ENCODE measurements around the gene C2CD4C.

C2CD4C gene

GRCh38 chr19:388691-389090, 20.3 kb downstream of the C2CD4C start:
- TF ChIP-seq REST (IDR thresholded peaks at IDR 0.05; ENCODE audit: insufficient read depth in 1 of 2, low read depth in 2 of 2, low read length in 2 of 2) (no peak), TAF1 (IDR thresholded peaks at IDR 0.05; ENCODE audit: borderline replicate concordance, insufficient read depth, low read length) (no peak), POLR2AphosphoS5 (IDR thresholded peaks at IDR 0.05; ENCODE audit: low read depth, low read length) (no peak), FOXP2 (optimal IDR thresholded peaks at IDR 0.05; ENCODE audit: borderline replicate concordance, extremely low read depth, extremely low read length, insufficient read depth) (no peak), SIN3A (IDR thresholded peaks at IDR 0.05; ENCODE audit: borderline replicate concordance, insufficient read depth, low read length) (no peak)

- TF ChIP-seq TAF1 (IDR thresholded peaks at IDR 0.05; ENCODE audit: borderline replicate concordance, insufficient read depth, low read length) (no peak), SIN3A (IDR thresholded peaks at IDR 0.05; ENCODE audit: borderline replicate concordance, insufficient read depth, low read length) (no peak), FOXP2 (optimal IDR thresholded peaks at IDR 0.05; ENCODE audit: borderline replicate concordance, extremely low read depth, extremely low read length, insufficient read depth) (no peak), REST (IDR thresholded peaks at IDR 0.05; ENCODE audit: insufficient read depth in 1 of 2, low read depth in 2 of 2, low read length in 2 of 2) (no peak), POLR2AphosphoS5 (IDR thresholded peaks at IDR 0.05; ENCODE audit: low read depth, low read length) (no peak)
Observed at GRCh38 chr19:387777-388176, 21.2 kb downstream of the C2CD4C start.

- TF ChIP-seq POLR2AphosphoS5 (IDR thresholded peaks at IDR 0.05; ENCODE audit: low read depth, low read length) (no peak), SIN3A (IDR thresholded peaks at IDR 0.05; ENCODE audit: borderline replicate concordance, insufficient read depth, low read length) (no peak), REST (IDR thresholded peaks at IDR 0.05; ENCODE audit: insufficient read depth in 1 of 2, low read depth in 2 of 2, low read length in 2 of 2) (no peak), TAF1 (IDR thresholded peaks at IDR 0.05; ENCODE audit: borderline replicate concordance, insufficient read depth, low read length) (no peak), FOXP2 (optimal IDR thresholded peaks at IDR 0.05; ENCODE audit: borderline replicate concordance, extremely low read depth, extremely low read length, insufficient read depth) (no peak)
Observed at GRCh38 chr19:384799-385169, 24.2 kb downstream of the C2CD4C start.

- no peak for TF ChIP-seq TAF1 (IDR thresholded peaks at IDR 0.05; ENCODE audit: borderline replicate concordance, insufficient read depth, low read length)
- no peak for TF ChIP-seq POLR2AphosphoS5 (IDR thresholded peaks at IDR 0.05; ENCODE audit: low read depth, low read length)
- no peak for TF ChIP-seq REST (IDR thresholded peaks at IDR 0.05; ENCODE audit: insufficient read depth in 1 of 2, low read depth in 2 of 2, low read length in 2 of 2)
- TF ChIP-seq FOXP2 (optimal IDR thresholded peaks at IDR 0.05; ENCODE audit: borderline replicate concordance, extremely low read depth, extremely low read length, insufficient read depth), result no peak
- TF ChIP-seq SIN3A (IDR thresholded peaks at IDR 0.05; ENCODE audit: borderline replicate concordance, insufficient read depth, low read length), result no peak
Observed at GRCh38 chr19:383922-384798, 24.8 kb downstream of the C2CD4C start.
